MM.1S (cell line): ENCODE data around the gene TAPT1.

ENCODE experiments used
- CTCF ChIP-seq: fragments of 300-600 bp; sonication (generic); IDR thresholded peaks from 2 replicates; pipeline ENCODE4 v1.5.1; 2016; ENCODE audit warnings: antibody characterized with exemption, low read length, mixed read lengths
- EZH2 ChIP-seq: fragments of 300-600 bp; sonication (generic); optimal IDR thresholded peaks from 2 replicates; pipeline ENCODE3; 2017; ENCODE audit warnings: low read depth, mild to moderate bottlenecking, antibody characterized with exemption, low read length, mixed read lengths

- TF ChIP-seq CTCF: no peak
- TF ChIP-seq EZH2: no peak
These were observed 28.2 kb downstream of the TAPT1 start for GRCh38 chr4:16197876-16198665.
